Mammary epithelial cell (primary cell): ENCODE measurements around the gene SYTL3.

ENCODE experiments used
- EZH2 ChIP-seq: IDR thresholded peaks from 2 replicates; pipeline ENCODE4 v1.6.1; 2012; ENCODE audit warnings: low read length, inconsistent platforms, borderline replicate concordance
- TF ChIP-seq, protein P1 (sequence below), 2 donors: IDR thresholded peaks in 1 of 2; conservative IDR thresholded peaks in 1 of 2; 2 replicates each; pipeline ENCODE4 v1.5.1; 2011 to 2012; ENCODE audit warnings: inconsistent platforms in 2 of 2, low read length in 2 of 2, mild to moderate bottlenecking in 2 of 2, control low read depth in 1 of 2, low read depth in 1 of 2; ENCODE audit not compliant: insufficient read depth in 1 of 2; ENCODE audit errors: extremely low read depth in 1 of 2

DNA sequence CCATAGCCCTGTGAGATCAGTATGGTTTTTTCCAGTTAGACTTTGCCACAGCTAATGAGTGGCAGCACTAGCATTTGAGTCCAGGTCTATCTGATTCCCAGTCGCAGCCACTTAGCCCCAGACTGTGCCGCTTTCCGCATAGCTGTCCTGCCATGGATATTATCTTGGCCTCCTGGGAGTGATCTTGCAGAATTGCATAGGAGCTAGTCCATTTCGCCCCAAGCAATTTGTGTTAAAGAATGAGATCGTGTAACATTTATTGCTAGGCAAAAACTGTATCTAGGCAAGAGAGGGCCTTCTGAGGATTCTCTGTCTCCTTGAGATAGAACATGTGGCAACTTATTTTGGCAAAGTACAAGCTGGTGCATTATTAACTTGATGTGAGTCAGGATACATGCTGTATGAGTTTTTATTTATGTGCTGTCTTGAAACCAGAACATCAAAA, 95.2 kb downstream of the SYTL3 start:
- TF ChIP-seq, protein P1, sequence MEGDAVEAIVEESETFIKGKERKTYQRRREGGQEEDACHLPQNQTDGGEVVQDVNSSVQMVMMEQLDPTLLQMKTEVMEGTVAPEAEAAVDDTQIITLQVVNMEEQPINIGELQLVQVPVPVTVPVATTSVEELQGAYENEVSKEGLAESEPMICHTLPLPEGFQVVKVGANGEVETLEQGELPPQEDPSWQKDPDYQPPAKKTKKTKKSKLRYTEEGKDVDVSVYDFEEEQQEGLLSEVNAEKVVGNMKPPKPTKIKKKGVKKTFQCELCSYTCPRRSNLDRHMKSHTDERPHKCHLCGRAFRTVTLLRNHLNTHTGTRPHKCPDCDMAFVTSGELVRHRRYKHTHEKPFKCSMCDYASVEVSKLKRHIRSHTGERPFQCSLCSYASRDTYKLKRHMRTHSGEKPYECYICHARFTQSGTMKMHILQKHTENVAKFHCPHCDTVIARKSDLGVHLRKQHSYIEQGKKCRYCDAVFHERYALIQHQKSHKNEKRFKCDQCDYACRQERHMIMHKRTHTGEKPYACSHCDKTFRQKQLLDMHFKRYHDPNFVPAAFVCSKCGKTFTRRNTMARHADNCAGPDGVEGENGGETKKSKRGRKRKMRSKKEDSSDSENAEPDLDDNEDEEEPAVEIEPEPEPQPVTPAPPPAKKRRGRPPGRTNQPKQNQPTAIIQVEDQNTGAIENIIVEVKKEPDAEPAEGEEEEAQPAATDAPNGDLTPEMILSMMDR (conservative IDR thresholded peaks at IDR 0.05 in 1 of 2, IDR thresholded peaks at IDR 0.05 in 1 of 2; ENCODE audit: extremely low read depth in 1 of 2, insufficient read depth in 1 of 2, low read depth in 1 of 2, low read length in 2 of 2), result no peak
- no peak for TF ChIP-seq EZH2
